DMS53 treated with DMSO at 0.1 percent for 48 hours (cell line): Measurements from ENCODE around the gene FDPS.

Source experiments
- DNase-seq: peaks from one replicate; lab custom pipeline; 2025; ENCODE audit not compliant: unreplicated experiment; lab: John Stamatoyannopoulos, UW

FDPS gene

DNA sequence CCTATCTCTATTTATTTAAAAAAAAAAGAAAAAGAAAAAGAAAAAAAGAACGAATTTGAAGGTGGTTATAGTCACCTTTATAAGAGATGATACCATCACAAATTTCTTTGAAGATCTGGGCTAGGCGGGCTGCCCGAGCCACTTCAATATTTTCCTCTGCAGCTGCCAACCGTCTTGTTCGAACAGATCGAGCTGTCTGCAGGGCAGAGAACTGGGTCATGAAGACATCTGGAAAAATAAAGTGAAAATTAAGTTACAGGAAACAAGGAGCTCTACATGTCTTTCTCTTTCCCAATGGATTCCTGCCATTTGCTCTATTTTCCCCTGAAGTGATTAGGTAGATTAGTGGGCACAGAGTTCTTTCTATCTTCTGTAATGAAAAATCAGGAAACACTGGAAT lies 44.0 kb downstream of the FDPS start:
- no peak for DNase-seq

GRCh38 chr1:155360051-155360450 lies 51.4 kb downstream of the FDPS start:
- DNase-seq = no peak
